Stimulated activated CD4-positive, alpha-beta T cell treated with anti-CD3 and anti-CD28 coated beads, Interleukin-12 subunit alpha, Interleukin-12 subunit beta, amount 100 ng/mL, for 4 hours (primary cell): ENCODE results near the gene GLB1L.

Experiments
- DNase-seq: peaks from one replicate; pipeline ENCODE4 v3.0.0-alpha.2; 2020

The GLB1L gene

DNA sequence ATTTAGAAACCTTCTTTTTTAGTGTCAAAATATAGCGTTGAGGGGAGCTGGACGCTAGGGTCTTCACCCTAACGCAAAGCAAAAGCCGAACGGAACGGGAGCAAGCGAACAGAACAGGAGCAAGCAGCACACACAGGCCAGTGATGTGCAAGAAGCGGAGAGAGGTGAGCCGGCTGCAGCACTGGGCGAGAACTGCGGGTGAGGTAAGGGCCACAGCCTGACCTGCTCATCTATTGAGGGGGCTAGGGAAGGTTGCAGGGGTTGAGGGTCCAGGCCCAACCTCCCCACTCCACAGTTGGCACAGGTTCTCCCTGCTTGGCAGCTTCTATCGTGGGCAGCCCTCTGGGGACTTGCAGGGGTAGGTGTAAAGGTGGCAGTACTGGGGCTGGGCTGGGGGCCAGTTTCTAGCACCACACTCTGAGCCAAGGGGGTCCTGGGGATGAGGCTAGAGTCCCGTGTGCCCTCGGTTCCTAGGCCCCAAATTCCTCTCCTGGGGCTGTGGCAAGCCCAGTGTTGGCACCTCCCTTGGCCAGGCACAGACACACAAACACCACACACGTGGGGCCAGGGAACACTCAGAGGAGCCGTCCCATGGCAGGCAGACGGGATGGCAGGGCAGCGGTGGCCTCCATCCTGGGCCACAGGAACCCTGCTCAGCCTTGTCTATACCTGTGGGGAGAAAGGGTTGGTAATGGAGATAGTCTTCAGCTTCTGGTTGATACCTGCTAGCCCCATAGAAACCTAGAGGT lies 25.3 kb downstream of the GLB1L start:
- no peak for DNase-seq

DNA sequence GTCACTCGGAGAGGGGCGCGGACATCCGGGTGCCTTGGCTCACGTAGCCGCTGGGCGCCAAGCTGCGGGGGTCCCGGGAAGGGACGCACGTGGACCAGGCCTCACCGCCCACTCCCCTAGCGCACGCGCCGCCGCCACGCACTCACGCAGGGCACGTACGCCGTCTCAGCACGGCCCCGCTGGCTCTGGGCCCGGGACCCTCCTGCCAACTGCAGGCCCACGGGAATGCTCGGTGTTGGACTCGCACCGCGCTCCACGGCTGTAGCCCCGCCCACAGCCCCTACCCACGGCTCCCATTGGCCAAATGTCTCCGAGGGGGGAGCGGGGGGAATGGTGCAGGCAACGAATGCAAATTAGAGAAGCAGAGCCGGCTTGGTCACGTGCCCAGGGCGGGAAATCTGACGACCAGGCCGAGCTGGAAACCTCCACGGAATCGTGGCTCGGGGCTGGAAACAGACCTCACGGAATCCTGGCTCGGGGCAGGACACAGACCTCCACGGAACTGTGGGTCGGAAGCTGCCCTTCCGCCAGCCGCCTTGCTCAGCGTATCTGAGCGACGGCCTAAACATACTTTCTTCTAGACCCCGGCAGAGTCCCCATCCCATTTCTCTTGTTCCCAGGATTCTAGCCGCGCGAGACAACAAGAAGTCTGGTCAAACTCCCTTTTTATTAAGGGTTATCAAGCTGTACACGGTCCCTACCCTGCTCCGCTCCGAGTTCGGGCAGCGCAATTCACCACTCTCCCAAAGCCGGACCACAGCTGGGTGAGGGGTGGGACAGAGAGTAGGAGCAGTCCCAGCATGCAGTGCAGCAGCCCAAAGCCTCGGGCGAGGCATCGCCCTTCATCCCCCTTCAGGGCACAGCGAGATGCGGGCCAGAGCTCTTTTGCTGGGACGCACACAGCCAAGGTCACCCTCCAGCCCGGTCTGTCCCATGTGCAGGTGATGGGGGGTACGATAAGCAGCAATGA lies 26.2 kb downstream of the GLB1L start, which contains the start of gene ABCB6:
Gene ABCB6, minus strand, starts transcription at position 227 of the 970 bp plus-strand sequence. CDS start 285 bp downstream, outside the sequence.
- peak; percentile 87 for DNase-seq

DNA sequence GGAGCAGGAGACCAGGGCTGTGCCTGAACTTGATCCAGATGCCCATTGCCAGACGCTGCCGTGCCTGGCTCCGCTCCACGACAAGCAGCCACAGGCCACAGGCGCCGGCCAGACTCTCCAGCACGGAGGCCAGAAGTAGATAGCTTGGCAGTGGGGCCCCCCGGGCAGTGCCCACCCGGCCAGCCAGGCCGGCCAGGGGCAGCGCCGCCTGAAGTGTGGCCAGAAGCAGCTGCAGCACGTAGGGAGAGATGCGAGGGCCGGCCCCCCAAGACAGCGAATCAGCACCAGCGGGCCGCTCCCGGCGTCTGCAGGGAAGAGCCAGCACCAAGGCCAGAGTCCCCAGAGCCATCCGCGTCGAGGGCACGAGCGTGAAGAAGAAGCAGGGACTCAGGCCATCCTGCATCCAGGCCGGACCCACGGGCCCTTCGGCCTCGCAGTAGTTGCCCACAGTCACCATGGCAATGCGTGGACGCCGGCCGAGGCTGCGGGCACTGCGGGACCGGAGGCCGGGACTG lies 27.0 kb downstream of the GLB1L start:
- DNase-seq = peak; percentile 32

DNA sequence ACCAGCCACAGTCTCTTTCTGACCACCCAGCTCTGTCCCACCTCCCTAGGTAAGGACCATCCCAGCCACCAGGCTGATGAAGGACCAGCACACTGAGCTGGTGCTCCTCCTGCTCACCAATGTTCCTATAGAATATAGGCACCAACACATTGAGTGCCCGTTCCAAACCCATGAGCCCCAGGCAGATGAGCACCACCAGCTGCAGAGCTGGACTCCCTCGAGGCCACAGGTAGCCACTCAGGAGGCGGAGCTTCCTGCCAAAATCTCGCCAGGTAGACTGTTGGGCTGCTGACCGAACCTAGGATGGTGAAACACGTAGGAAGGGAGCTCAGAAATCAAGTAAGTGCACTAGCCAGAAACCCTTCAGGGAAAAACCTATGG lies 28.7 kb downstream of the GLB1L start:
- DNase-seq = no peak

DNA sequence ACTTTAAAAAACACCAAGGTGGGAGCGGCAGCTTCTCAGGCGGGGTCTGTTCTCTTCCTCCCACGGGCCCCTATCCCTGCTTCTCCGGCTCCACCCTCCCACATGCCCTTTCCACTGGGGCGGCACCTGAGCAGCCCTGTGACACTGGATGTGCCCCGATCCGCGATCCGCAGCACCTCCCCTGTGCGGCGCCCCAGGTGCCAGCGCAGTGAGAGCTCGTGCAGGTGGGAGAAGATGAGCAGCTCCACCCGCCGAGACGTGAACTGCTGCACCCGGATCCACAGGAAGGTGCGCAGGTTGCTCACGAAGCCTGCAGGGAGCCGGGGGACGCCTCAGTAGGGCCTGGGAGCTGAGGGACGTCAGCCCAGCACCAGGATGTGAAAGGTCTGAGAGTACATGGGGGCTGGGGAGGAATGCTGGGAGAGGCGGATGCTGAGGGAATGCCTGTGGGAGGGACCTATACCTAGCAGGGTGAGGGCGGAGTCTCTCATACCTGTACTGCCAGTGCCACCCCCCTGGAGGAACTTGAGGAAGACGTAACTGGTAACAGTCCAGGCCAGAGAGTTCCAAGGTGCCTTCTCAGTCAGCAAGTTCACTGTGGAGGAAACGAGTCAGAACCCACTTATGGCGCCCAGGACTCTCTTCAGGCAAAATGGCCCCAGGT lies 29.2 kb downstream of the GLB1L start:
- no peak for DNase-seq

DNA sequence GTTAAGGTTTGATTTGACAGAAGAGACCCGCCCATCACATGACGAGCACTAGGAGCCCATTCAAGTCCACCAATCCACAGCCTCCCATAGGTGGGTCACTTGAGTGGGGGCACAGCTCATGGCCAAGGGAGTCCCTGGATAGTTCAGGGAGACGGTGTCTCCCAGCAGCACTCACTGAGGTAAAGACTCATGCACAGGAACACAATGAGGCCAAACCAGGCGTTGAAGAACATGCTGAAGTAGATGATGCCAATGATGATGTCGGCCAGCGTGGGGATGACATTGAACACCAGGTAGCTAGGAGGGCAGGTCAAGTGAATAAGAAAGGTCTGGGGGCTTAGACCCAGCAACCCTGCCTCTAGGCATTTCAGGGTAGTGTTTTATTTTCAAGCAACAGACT lies 30.5 kb downstream of the GLB1L start:
- DNase-seq = no peak

DNA sequence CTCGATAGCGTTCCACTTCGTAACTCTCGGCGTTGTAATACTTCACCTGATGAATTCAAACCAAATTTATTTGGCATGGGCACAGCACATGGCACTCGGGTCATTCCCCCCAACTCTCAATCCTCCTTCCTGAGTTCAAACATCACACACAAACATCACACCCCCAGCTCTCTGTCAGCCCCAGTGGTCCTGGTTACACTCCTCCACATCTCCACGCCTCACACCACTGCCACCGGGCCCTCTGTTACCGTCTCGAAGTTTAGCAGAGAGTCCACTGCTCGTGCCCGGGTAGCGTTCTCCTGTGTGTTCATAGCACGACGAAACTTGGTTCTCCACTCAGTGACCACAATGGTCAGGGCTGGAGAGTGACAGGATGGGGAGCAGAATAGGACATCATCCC lies 31.1 kb downstream of the GLB1L start:
- DNase-seq = no peak

DNA sequence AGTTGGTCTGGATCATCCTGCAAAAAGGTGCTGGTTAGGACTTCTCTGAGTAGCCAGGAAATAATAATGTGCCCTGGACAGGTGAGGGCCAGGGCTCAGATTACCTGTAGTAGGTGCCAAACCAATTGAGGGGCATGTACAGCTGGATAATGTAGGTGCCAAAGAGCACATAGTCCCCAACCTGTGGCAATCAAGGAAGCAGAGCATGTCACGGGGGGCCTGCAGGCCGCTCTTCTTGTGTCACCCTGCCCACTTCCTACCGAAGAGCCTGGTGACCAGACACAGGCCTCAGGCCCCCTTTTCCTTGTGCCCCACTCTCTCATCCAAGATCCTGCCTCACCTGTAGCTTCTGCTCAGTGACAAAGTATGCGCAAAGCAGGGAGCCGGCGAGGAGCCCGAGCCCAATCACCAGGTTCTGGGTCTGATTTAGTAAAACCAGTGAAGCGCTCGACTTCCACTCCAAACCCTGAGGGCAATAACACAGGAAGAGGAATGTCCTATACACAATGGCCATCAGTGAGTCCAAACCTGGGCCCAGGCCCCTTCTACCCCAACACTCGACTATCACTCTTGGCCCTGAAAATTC lies 31.7 kb downstream of the GLB1L start:
- no peak for DNase-seq

DNA sequence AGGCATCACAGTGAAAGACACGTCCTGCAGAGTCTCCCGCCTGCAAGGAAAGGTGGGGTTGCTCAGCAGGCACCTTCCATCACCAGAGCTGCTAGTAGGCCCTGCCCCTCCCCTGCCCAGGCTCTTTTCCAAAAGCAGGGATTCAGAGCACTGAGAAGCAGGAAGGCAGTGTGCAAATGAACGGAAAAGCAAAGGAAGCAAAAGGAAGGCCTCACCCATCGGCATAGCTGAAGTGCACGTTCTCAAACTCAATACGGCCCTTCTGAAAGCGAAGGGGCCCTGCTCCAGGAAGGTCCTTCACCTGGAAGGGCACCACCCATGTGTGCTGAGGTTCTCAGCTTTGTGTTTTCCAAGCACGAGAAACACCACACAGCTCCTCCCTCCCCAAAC lies 32.2 kb downstream of the GLB1L start:
- no peak for DNase-seq

DNA sequence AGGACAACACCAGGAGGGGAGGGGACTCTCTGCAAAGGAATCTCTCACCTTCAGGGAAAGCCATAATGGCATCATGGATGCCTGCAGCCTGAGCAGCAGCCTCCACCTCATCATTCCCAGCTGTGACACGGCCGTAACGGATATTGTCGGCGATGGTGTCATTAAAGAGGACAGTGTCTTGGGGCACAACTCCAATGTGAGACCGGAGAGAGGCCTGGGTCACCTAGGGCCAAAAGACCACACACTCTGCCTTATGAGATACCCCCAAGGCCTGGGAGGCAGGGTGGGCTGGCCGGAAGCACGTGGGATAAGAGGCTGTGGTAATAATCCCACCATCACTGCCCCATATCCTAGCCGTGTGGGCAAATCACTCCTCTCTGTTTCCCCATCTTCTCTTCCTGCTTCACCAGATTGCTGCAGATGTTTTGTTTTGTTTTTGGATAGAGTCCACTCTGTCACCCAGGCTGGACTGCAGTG lies 34.3 kb downstream of the GLB1L start:
- no peak for DNase-seq

DNA sequence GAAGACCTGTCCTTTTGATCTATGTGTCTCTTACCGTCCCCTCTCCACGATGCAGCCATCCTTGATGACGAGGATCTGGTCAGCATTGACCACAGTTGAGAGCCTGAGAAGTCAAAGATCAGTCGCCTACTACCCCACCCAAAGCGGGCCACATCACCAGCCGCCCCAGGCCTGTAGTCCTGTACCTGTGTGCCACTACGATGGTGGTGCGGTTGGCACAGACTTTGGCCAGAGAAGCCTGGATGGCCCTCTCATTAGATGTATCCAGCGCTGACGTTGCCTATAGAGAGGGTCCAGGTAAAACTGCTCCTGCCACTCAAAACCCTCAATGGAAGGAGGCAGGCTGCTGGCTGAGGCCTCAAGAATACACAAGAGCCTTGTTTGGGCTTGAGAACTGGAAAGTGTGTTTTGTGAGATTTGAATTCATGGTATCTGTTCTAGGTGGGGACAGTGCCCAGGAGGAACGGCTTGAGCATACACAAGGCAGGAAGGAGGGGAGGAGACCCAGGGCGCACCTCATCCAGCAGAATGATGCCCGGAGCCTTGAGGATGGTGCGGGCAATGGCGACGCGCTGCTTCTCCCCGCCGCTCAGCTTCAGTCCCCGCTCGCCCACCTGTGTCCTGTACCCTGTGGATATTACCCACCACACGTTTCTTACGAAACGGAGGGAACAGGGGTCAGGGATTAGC lies 34.9 kb downstream of the GLB1L start:
- DNase-seq = no peak

DNA sequence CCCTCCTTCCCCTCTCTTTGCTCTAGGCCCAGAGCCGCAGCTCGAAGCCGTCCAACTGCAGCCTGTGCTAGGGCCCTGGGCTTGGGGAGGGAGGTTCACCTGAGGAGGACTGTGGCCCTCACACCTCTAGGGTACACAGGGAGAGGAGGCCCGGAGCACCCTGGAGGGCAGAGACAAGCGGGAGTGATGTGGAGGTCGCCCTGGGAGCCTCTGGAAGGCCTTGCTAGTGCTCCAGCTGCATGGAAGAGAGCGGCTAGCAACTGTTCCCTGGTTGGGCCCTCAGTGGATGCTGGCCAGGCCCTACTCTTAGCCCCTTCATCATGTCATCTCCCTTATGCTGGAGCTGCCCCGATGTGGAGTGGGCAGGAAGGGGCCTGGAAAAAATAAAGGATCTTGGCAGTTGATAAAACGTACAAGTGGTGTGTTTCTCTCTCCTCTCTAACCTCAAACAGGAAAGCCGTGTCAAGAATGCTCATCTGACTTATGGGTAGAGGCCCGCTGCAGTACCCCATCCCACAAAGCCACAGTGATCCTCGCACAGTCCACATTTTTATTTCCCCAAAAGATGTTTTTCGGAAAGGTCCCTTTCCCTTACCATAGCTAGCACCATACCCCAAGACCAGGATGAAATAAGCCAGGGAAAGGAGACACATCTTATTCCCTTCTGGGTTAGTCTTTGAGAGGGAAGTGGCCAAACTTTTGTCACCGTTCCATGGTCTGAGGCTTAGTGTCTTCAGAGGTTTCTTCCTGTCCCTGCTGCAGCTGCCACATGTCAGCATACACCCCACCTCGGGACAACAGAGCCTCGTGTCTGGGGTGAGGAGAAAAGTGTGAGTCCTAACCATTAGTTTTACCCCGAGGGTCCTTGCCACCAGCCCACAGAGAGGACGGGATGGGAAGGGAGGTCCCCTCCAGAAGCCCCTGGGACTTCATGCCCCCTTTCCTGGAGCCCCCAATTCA lies 35.7 kb downstream of the GLB1L start:
- no peak for DNase-seq

DNA sequence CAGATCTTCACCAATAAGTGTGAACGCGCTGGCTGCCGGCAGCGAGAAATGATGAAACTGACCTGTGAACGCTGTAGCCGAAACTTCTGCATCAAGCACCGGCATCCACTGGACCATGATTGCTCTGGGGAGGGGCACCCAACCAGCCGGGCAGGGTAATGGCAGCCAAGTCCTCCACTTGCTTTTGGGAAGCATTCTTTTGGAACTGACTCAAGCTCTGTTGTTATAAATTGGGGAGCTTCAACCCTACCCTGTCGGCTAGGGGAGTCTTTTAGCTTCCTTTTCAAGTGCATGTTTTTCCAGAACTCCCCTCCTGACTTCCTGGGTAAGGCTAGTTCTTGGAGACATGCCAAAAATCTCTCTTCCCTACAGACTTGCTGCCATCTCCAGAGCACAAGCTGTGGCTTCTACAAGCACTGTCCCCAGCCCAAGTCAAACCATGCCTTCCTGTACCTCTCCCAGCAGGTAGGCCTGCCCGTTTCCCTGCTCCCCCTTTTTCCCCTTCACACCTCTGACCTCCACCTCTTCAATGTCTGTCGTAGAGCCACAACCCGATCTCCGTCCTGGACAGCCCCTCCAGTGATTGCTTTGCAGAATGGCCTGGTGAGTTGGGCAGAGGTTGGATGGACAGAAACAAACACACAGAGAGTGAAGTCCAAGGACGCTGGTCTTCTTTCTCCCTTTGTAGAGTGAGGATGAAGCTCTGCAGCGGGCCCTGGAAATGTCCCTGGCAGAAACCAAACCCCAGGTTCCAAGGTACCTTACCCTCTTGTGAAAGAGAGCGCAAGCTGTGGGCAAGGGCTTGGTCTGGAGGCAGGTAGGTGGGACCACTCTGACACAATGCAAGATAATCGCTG lies 37.1 kb downstream of the GLB1L start:
- no peak for DNase-seq

DNA sequence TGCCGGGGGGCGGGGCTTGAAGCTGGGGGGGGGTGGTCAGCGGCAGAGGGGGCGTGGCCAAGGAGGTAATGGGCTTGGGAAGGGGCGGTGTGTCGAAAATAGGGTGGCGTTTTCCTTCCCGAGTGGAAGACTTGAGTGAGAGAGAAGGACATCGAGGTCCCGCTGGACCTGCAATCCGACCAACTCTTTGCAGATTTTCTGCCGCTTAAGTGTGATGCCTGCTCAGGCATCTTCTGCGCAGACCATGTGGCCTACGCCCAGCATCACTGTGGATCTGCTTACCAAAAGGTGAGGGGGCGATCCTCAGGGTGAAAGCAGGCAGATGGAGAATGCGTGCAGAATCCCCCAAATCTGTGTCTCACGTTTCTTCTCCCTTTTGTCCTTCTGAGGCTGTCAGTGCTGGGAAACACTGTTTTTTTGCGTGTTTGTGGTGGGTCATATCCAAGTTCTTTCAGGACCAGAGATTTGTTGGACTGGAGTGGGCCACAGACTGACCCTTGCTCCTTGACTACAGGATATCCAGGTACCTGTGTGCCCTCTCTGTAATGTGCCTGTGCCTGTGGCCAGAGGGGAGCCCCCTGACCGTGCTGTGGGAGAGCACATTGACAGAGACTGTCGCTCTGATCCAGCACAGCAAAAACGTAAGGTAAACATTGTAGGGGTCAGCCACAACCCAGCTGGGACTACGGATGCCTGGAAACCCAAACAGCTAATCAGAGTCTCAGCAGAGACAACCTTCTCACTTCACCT lies 37.9 kb downstream of the GLB1L start:
- no peak for DNase-seq

DNA sequence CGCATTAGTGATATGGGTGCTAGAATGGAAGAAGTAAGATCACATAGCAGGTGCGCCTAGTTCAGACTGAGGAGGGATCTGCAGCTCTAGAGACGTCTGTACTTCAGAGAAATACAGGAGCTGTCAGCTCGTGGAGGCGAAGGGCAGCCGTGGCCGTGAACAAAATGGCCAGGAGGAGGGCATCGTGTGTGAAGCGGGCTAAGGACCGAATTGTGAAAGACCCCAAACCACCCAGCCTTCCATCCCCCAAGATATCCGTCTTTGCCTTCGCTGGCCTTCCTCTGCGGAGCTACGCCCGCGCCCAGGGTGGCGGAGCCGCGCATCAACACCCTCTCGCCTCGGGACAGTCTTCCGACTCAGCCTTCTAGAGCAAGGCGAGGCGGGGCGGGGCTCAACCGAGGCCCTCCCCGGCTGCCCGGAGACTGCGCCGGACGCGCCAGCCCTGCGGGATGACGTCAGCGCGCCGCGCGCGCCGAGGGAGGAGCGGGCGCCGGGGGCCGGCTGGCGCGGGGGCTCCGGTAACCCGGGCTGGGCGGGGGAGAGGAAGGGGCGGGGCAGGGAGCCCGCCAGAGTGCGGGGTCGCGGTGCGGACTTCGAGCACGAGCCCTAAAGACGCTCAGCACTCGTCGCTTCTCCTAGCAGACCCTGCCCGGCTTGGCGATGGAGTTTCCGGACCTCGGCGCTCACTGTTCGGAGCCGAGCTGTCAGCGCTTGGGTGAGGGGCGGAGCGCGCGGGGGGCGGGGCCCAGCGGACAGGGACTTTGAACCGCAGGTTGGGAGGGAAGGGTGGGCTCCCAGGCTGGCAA lies 38.7 kb downstream of the GLB1L start, which contains the start of gene ZFAND2B:
Gene ZFAND2B, plus strand, starts transcription at position 455 of the 806 bp plus-strand sequence. Its CDS starts 206 bp downstream, at position 661.
- DNase-seq = peak; percentile 96

DNA sequence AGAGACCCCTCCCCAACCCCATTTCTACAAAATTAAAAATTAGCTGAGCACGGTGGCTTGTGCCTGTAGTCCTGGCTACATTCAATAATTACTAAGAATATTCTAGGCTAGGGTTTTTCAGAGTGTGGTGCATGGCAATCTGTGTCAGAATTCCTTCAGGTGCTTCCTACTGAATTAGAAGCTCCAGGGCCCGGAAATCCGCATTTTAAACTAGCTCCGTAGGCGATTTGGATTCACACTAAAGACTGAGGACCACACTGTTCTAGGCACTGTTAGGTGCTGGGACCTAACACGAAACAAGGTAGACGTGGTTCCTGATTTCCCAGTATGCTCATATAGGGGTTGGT lies 39.3 kb downstream of the GLB1L start:
- no peak for DNase-seq

DNA sequence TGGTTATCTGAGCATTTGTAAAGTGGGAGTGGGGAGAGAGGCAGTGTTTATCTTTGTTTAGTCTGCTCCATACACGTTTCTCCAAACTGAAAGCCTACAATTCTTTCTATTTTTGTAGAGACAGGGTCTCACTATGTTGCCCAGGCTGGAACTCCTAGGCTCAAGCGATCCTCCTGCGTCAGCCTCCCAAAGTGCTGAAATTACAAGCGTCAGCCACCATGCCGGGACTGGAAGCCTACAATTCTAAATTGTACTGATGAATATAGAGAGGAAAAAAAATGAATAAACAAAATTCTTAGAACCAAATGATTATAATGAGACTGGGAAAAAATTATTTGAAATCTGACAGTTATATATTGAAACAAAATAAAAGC lies 40.1 kb downstream of the GLB1L start:
- no peak for DNase-seq
